Hepatocyte (in vitro differentiated cells): Measurements from ENCODE around the gene PRKAR1A.

ENCODE experiments used
- EZH2 ChIP-seq: fragments of 200-600 bp; sonication (generic); IDR thresholded peaks from 2 replicates; pipeline ENCODE4 v1.6.1; 2016; ENCODE audit warnings: antibody characterized with exemption, mild to moderate bottlenecking, borderline replicate concordance
- TF ChIP-seq, protein P1 (sequence below): fragments of 200-600 bp; sonication (generic); IDR thresholded peaks from 2 replicates; pipeline ENCODE4 v1.5.1; 2016; ENCODE audit warnings: antibody characterized with exemption, mild to moderate bottlenecking; ENCODE audit not compliant: poor library complexity

DNA sequence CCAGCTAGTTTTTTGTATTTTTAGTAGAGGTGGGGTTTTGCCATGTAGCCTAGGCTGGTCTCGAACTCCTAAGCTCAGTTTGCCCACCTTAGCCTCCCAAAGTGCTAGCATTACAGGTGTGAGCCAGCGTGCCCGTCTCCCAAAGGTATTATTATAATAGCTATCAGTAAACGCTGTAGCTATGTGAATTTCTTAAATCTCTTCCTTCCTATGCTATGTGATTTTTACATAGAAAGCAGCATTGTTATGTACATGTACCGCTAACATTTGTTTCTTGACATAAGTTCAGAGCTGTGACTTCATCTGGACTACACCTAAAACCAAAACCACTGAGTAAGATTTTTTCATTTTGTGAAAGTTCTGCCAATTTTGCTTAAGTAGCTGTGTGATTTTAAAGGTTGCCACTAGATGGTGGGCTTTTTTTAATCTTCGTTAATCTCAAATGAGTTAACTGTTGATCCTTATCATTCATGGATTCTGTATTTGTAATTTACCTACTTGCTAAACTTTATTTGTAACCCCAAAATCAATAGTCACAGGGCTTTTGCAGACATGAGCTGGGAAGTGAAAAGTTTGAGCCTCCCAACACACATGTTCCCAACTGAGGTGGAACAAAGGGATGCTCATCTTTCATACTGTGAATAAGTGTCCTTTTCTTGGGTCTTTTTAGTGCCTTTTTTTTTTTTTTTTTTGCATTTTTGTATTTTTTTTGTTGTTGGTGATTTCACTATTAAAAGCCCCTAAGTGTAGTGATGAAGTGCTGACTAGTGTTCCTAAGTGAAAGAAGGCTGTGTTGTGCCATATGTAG lies 21.9 kb downstream of the PRKAR1A start:
- TF ChIP-seq, protein P1, sequence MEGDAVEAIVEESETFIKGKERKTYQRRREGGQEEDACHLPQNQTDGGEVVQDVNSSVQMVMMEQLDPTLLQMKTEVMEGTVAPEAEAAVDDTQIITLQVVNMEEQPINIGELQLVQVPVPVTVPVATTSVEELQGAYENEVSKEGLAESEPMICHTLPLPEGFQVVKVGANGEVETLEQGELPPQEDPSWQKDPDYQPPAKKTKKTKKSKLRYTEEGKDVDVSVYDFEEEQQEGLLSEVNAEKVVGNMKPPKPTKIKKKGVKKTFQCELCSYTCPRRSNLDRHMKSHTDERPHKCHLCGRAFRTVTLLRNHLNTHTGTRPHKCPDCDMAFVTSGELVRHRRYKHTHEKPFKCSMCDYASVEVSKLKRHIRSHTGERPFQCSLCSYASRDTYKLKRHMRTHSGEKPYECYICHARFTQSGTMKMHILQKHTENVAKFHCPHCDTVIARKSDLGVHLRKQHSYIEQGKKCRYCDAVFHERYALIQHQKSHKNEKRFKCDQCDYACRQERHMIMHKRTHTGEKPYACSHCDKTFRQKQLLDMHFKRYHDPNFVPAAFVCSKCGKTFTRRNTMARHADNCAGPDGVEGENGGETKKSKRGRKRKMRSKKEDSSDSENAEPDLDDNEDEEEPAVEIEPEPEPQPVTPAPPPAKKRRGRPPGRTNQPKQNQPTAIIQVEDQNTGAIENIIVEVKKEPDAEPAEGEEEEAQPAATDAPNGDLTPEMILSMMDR = peak; percentile 44
- TF ChIP-seq EZH2 = no peak
